ENCODE data around the gene KDM7A.

DNA sequence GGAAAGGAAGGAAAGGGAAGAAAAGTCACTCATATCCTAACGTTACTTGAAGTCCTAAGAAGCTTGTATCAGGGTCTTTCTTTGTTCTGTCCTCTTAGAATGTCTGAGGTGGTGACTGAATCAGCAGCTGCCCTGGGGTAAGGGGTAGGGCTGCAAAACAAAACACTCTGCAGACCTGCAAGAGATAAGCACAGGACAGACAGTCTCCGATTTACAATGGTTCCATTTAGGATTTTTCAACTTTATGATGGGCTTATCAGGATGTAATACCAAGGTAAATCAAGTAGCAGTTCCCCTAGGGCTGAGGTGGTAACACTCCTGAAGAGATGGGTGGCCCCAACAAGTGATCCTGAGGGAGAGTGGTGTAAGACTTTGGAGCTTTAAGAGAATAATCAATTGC is 16.5 kb downstream of the KDM7A start:
- TF ChIP-seq, protein P1, sequence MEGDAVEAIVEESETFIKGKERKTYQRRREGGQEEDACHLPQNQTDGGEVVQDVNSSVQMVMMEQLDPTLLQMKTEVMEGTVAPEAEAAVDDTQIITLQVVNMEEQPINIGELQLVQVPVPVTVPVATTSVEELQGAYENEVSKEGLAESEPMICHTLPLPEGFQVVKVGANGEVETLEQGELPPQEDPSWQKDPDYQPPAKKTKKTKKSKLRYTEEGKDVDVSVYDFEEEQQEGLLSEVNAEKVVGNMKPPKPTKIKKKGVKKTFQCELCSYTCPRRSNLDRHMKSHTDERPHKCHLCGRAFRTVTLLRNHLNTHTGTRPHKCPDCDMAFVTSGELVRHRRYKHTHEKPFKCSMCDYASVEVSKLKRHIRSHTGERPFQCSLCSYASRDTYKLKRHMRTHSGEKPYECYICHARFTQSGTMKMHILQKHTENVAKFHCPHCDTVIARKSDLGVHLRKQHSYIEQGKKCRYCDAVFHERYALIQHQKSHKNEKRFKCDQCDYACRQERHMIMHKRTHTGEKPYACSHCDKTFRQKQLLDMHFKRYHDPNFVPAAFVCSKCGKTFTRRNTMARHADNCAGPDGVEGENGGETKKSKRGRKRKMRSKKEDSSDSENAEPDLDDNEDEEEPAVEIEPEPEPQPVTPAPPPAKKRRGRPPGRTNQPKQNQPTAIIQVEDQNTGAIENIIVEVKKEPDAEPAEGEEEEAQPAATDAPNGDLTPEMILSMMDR (IDR thresholded peaks at IDR 0.05) = no peak
- no peak for TF ChIP-seq POLR2A (IDR thresholded peaks at IDR 0.05)
